ENCODE results near the gene FTO.
A peak's percentile ranks its signal among the peaks of the same experiment; 100 is the strongest.

FTO gene

GRCh38 chr16:54193665-54194333 is 489.8 kb downstream of the FTO start:
- DNase-seq = peak; percentile 48 to 56

GRCh38 chr16:54194334-54194743 is 490.4 kb downstream of the FTO start:
- DNase-seq = no peak

- no peak for DNase-seq
Observed at GRCh38 chr16:54197758-54198157, 493.8 kb downstream of the FTO start.

GRCh38 chr16:54199487-54200160 is 495.7 kb downstream of the FTO start:
- no peak for DNase-seq

GRCh38 chr16:54200161-54200534 is 496.2 kb downstream of the FTO start:
- DNase-seq = no peak

GRCh38 chr16:54200720-54201119 is 496.8 kb downstream of the FTO start:
- DNase-seq = no peak

- no peak for DNase-seq
Observed at GRCh38 chr16:54201200-54201599, 497.2 kb downstream of the FTO start.
